NCI-H1436 treated with DMSO at 0.1 percent for 48 hours (cell line): ENCODE results near the gene SDHAF1.
"Not testable (repeated sequence)": the region's sequence is repeated elsewhere in the genome, so short reads cannot be mapped to it uniquely, and the experiment has no call there.

Experiments used
- DNase-seq: peaks from one replicate; lab custom pipeline; 2025; lab: John Stamatoyannopoulos, UW

SDHAF1 gene

DNA sequence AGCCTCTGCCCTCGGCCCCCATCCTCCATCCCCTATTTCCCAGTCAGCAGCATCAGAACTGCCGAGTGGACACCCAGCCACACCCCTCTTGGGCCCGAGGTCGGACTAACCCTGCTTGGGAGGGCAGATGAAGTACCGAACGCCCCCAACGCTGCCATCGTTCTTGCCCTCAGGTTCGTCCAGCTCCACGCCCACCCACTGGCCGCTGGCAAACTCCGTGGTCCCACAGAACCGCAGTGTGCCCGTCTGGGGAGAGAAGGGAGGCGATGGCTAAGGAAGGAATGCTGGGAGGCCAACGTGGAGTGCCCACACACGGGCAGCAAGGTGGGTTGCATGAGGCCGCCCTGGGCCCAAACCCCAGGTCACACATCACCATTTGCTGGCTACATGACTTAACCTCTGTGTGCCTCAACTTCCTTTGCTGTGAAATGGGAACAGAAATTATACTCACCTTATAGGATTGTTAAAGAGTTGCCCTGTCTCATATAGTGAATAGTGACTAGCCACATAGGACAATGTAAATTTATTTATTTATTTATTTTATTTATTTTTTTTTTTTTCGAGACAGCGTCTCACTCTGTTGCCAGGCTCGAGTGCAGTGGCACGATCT lies 24.2 kb downstream of the SDHAF1 start:
- no peak for DNase-seq

- no peak for DNase-seq
Measured at GRCh38 chr19:36023432-36023831, 28.4 kb downstream of the SDHAF1 start.

- DNase-seq, result no peak
Measured at GRCh38 chr19:36025541-36025940, 30.6 kb downstream of the SDHAF1 start.

GRCh38 chr19:36026091-36026876 lies 31.3 kb downstream of the SDHAF1 start:
- no peak for DNase-seq

GRCh38 chr19:36027696-36028095 lies 32.7 kb downstream of the SDHAF1 start:
- no peak for DNase-seq

- DNase-seq, result no peak
Measured at GRCh38 chr19:36028313-36029041, 33.5 kb downstream of the SDHAF1 start.

GRCh38 chr19:36030264-36031148 lies 35.5 kb downstream of the SDHAF1 start:
- no peak for DNase-seq

- no peak for DNase-seq
Measured at GRCh38 chr19:36031308-36031707, 36.3 kb downstream of the SDHAF1 start.

DNA sequence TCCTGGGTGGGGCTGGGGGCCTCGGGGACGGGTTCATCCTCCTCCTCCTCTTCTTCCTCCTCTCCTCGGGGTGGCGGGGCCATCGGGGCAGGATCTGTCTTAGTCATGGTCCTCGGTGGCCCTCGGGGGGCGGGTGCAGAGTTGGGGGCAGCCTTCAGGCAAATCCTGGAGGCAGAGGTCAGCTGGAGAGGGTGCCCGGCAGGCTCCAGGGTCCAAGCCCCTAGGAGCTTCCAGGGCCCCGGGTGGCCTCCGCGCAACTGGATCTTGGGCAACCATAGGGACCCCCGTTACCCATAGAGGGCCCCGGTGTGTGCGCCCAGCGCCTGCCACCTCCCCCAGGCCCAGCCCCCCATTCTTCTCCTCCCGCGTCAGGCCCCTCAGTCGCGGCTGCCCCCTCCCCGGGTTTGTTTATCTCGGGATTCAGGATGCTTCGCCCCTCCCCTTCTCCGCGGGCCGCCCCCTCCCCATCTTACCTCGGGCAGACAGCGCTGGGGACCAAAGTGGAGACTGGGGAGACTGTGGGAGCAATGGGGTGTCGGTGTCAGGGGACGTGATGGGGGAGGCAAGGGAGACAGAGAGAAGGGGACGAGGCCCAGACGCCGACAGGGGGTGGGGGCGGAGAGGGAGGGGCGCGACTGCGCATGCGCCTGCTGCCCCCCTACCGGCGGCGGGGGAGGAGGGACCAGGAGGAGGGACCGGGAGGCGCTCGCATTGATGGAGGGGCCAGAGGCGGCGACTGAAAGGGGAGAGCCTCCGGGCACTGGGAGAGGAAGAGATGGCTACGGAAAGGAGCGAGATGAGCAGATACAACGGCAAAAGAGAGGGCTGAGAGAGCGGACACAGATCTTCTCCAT lies 37.5 kb downstream of the SDHAF1 start, which contains the start of gene CLIP3:
CLIP3 (minus strand) TSS at position 623 of the 854 bp plus-strand sequence; CDS start at position 107, 516 bp downstream.
- DNase-seq, result no peak

GRCh38 chr19:36040495-36040894 lies 45.5 kb downstream of the SDHAF1 start:
- no peak for DNase-seq

DNA sequence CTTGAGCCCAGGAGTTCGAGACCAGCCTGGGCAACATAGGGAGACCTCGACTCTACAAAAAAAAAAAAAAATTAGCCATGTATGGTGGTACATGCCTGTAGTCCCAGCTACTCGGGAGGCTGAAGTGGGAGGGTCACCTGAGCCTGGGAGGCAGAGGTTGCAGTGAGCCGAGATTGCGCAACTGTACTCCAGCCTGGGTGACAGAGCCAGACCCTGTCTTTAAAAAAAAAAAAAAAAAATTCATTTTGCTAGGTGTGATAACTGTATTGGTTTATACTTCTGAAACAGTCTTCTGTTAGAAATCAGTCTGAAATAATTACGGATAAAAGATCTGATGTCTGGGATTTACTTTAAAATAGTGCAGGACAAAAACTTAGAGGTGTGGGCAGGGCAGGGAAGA lies 46.1 kb downstream of the SDHAF1 start:
- not testable (repeated sequence) for DNase-seq

GRCh38 chr19:36041831-36042230 lies 46.8 kb downstream of the SDHAF1 start:
- DNase-seq, result no peak

- no peak for DNase-seq
Measured at GRCh38 chr19:36043952-36044351, 49.0 kb downstream of the SDHAF1 start.
